GM12892 (cell line): ENCODE measurements around the gene SPATA16.

Experiments used
- POLR2A ChIP-seq: IDR thresholded peaks from 2 replicates; pipeline ENCODE4 v1.6.1; 2011; ENCODE audit warnings: low read depth, low read length, control low read depth
- POLR2AphosphoS5 ChIP-seq: IDR thresholded peaks from 2 replicates; pipeline ENCODE4 v1.6.1; 2011; ENCODE audit warnings: low read depth, low read length, control low read depth

GRCh38 chr3:172853921-172854666 is 286.9 kb downstream of the SPATA16 start:
- TF ChIP-seq POLR2A, result no peak
- TF ChIP-seq POLR2AphosphoS5, result no peak
